GM10248 (cell line): Measurements from ENCODE around the gene DACH2.
"Not testable (repeated sequence)": the region's sequence is repeated elsewhere in the genome, so short reads cannot be mapped to it uniquely, and the experiment has no call there.

Experiments used
- CTCF ChIA-PET: fragments of 300-600 bp; sonication (Branson Sonifier 250); formaldehyde crosslinking; extraction: SDS; loops from one replicate; lab custom pipeline; 2021; ENCODE audit warnings: antibody characterized with exemption; lab: Yijun Ruan, JAX
- POLR2A ChIA-PET: fragments of 350-650 bp; sonication (Branson Sonifier 250); formaldehyde crosslinking; extraction: SDS; loops from one replicate; lab custom pipeline; 2020; ENCODE audit warnings: antibody characterized with exemption; lab: Yijun Ruan, JAX
- DNase-seq: peaks from one replicate; pipeline ENCODE4 v3.0.0; 2012; ENCODE audit errors: extremely low spot score
- TF ChIP-seq, protein P1 (sequence below): IDR thresholded peaks from 2 replicates; pipeline ENCODE4 v1.5.1; 2012; ENCODE audit warnings: mild to moderate bottlenecking, low read depth; ENCODE audit errors: extremely low read depth, missing control alignments, control extremely low read depth

DACH2 gene

DNA sequence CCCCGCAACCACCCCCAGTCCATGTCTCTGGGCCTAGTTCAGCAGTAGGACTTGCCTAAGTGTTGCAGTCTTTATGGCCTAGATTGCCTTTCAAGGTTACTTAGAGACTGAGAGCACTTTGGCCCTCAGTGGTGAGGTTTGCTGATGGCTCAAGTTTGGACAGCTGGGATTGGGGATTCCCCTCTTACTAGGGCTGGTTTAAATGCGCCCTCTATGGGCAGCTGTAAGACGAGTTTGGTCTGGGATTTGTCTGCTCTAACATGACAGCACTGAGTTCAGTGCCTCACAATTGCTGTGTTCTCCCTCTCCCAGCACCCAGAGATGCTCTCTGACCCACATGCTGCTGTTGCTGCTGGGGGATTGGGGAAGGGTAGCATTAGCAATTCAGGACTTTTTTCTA lies 23.1 kb downstream of the DACH2 start:
- no peak for DNase-seq
- ChIA-PET POLR2A (no interaction called here), CTCF (interaction anchor here (1.4 to 1.6 kb wide), 2 partner anchors 39 to 321 kb away, joined by 5 to 7 read pairs; no protein-coding TSS in a partner anchor)
- TF ChIP-seq, protein P1, sequence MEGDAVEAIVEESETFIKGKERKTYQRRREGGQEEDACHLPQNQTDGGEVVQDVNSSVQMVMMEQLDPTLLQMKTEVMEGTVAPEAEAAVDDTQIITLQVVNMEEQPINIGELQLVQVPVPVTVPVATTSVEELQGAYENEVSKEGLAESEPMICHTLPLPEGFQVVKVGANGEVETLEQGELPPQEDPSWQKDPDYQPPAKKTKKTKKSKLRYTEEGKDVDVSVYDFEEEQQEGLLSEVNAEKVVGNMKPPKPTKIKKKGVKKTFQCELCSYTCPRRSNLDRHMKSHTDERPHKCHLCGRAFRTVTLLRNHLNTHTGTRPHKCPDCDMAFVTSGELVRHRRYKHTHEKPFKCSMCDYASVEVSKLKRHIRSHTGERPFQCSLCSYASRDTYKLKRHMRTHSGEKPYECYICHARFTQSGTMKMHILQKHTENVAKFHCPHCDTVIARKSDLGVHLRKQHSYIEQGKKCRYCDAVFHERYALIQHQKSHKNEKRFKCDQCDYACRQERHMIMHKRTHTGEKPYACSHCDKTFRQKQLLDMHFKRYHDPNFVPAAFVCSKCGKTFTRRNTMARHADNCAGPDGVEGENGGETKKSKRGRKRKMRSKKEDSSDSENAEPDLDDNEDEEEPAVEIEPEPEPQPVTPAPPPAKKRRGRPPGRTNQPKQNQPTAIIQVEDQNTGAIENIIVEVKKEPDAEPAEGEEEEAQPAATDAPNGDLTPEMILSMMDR = no peak

DNA sequence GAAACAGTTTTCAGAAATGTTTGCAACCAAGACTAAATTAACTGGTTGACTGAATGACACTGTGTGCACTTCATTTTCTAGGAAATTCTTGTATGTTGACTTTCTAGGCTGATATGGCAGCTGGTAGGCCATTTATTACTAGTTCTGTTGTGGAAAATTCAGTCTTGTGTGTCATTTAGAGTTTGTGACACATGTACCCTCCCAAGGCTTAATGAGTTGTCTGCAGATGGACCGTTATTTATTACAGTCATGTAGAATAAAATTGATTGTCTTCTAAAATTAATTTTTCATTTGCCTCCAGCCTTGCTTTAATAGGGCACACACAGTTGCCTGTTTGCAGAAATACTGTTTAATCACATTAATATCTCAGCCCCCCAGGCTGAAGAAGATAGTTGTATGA lies 30.7 kb downstream of the DACH2 start:
- no peak for DNase-seq
- CTCF ChIA-PET = no interaction called here
- TF ChIP-seq, protein P1 = no peak
- POLR2A ChIA-PET = no interaction called here

DNA sequence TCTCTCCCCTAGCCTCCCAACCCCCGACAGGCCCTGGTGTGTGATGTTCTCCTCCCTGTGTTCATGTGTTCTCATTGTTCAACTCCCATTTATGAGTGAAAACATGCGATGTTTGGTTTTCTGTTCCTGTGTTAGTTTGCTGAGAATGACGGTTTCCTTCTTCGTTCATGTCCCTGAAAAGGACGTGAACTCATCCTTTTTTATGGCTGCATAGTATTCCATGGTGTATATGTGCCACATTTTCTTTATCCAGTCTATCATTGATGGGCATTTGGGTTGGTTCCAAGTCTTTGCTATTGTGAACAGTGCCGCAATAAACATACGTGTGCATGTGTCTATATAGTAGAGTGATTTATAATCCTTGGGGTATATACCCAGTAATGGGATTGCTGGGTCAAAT lies 33.1 kb downstream of the DACH2 start:
- CTCF ChIA-PET, DNase-seq, POLR2A ChIA-PET: not testable (repeated sequence)

DNA sequence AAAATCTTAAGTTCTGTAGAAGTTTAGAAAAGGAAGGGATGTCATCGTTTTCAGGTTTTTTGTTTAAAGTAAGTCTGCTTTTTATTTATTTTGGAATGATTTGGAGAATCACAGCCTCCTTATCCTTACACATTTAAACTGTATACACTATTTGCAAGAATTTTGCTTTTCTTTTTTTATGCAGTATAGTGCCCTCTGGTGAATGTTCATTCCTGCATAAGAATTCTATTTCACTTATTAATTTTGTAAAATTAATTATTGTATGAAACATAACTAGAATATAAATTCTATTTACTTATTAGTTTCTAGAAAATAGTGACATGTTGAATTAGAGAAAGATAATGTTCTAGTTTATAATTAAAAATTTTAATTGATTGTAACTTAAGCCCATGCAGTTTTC lies 44.6 kb downstream of the DACH2 start:
- TF ChIP-seq, protein P1 = no peak
- ChIA-PET POLR2A (no interaction called here), CTCF (no interaction called here)
- no peak for DNase-seq

DNA sequence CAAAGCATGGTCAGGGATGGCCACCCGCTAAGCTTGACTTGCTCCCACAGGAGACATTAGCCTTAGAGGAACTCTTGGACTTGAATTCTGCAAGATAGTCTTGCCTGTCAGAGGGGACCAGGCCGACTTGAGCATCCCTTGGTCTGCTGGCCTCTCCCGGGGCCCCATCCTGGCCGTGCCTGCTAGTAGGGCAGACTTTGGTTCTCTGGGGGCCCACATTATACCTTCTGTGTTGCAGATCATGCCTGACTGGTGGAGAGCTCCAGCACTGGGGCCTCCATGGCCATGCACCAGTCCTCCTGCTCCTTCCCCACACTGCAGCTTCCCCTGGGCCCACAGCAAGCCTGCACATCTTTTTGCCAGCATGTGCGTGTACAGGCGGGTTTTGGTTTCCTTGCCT lies 46.5 kb downstream of the DACH2 start:
- CTCF ChIA-PET = no interaction called here
- TF ChIP-seq, protein P1 = no peak
- POLR2A ChIA-PET = no interaction called here
- no peak for DNase-seq

DNA sequence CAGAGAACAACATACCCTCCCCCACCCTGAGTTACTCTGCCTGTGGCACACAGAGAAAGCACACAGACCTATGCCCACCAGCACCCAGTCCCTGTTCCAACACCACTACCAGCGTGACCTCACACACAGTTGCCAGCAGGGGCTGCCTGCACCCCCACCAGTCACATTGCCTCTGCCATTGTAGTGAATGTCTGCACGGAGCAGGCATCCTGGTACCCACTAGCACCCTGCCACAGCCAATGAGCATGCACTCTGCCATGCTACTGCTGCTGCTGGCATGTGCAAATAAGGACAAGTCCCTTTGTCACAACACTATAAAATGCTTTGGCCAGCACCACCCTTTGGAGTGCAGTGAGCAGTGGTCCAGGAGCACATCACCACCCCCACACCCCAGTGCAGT lies 47.1 kb downstream of the DACH2 start:
- TF ChIP-seq, protein P1 = no peak
- ChIA-PET CTCF (no interaction called here), POLR2A (no interaction called here)
- DNase-seq = no peak

DNA sequence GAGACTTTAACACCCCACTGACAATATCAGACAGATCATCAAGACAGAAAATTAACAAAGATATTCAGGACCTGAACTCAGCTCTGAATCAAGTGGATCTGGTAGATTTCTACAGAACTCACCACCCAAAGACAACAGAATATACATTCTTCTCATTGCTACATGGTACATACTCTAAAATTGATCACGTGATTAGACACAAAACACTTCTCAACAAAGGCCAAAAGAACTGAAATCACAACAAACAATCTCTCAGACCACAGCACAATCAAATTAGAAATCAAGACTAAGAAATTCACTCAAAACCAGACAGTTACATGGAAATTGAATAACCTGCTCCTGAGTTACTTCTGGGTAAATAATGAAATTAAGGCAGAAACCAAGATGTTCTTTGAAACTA lies 49.6 kb downstream of the DACH2 start:
- ChIA-PET POLR2A (no interaction called here), CTCF (no interaction called here)
- TF ChIP-seq, protein P1 = no peak
- DNase-seq = no peak
